Measurements from ENCODE around the gene PDE3B. TPM values are rescaled to one million over a fixed set of nuclear protein-coding genes. Genes with fewer than 3 reads are reported as not detected.
"Not testable (repeated sequence)": the region's sequence is repeated elsewhere in the genome, so short reads cannot be mapped to it uniquely, and the experiment has no call there.

The PDE3B gene
- total RNA-seq, 1 donor from 2014 or later, result 28.5 TPM

DNA sequence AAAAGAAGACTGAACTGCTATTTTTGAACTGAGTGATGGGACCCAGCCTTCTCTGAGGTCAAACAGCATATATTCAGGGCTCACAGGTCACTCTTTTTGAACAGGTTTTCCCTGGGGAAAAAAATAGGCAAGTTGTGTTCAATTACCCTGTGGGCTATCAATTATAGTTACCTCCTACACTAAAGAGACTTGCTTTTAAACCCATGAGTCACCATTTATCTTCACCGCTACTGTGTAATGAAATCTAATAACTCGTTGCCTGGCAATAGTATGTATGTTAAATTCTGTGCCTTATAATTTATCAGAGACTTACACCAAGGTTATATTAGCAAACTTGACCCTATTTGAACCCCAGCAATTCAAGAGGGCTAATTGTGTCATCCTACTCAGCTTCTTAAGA lies 149.9 kb downstream of the PDE3B start:
- no peak for ATAC-seq
- Histone ChIP-seq H3K36me3 (no peaks in the 10 kb centered on the region), H3K9me3 (no peaks in the 10 kb centered on the region), H3K27me3 (no peaks in the 10 kb centered on the region), H3K27ac (no peak overlapping the region), H3K4me3 (no peak overlapping the region), H3K4me1 (no peaks in the 10 kb centered on the region)
- intact Hi-C loops (cut with DNase I), result no loop called here
- DNase-seq, result no peak
- TF ChIP-seq, protein P1, sequence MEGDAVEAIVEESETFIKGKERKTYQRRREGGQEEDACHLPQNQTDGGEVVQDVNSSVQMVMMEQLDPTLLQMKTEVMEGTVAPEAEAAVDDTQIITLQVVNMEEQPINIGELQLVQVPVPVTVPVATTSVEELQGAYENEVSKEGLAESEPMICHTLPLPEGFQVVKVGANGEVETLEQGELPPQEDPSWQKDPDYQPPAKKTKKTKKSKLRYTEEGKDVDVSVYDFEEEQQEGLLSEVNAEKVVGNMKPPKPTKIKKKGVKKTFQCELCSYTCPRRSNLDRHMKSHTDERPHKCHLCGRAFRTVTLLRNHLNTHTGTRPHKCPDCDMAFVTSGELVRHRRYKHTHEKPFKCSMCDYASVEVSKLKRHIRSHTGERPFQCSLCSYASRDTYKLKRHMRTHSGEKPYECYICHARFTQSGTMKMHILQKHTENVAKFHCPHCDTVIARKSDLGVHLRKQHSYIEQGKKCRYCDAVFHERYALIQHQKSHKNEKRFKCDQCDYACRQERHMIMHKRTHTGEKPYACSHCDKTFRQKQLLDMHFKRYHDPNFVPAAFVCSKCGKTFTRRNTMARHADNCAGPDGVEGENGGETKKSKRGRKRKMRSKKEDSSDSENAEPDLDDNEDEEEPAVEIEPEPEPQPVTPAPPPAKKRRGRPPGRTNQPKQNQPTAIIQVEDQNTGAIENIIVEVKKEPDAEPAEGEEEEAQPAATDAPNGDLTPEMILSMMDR (IDR thresholded peaks at IDR 0.05), result no peak

DNA sequence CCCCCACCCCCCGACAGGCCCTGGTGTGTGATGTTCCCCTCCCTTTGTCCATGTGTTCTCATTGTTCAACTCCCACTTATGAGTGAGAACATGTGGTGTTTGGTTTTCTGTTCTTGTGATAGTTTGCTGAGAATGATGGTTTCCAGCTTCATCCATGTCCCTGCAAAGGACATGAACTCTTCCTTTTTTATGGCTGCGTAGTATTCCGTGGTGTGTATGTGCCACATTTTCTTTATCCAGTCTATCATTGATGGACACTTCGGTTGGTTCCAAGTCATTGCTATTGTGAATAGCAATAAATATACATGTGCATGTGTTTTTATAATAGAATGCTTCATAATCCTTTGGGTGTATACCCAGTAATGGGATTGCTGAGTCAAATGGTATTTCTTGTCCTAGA lies 152.4 kb downstream of the PDE3B start:
- H3K4me3 ChIP-seq; intact Hi-C loops (cut with DNase I); H3K27ac ChIP-seq; H3K4me1 ChIP-seq; H3K9me3 ChIP-seq; H3K36me3 ChIP-seq; H3K27me3 ChIP-seq; DNase-seq; ATAC-seq: not testable (repeated sequence)

DNA sequence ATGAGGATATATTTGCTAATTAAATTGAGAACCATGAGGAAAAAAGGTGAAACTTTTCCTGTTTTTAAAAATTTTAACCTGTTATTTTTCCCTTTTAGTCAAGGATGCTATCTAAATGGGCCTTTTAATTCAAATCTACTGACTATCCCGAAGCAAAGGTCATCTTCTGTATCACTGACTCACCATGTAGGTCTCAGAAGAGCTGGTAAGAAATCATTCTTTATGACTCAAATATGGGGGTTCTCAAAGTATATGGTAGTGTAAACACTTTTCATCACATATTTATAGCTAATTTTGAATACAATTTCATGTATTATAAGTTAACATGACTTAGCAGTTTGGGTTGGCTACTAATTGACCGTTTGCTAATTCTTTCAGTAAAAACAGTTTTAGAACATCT lies 160.2 kb downstream of the PDE3B start:
- peaks cover 9% of the 10 kb centered on the region for H3K36me3 ChIP-seq
- intact Hi-C loops (cut with DNase I), result no loop called here

DNA sequence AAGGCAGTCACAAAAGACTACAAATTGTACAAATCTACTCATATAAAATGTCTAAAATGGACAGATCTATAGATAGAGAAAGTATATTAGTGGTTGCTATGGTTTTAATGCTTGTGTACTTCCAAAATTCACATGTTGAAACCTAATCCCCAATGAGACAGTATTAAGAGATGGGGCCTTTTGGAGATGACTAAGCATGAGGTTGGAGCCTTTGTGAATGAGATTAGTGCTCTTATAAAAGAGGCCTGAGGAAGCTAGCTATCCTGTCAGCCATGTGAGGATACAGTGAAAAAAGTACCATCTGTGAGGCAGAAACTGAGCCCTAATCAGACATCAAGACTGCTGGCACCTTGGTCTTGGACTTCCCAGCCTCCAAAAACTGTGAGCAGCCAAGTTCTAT lies 165.9 kb downstream of the PDE3B start:
- no peak for DNase-seq
- H3K27me3 ChIP-seq, result no peaks in the 10 kb centered on the region
- no peaks in the 10 kb centered on the region for H3K9me3 ChIP-seq
- no peaks in the 10 kb centered on the region for H3K4me1 ChIP-seq
- intact Hi-C loops (cut with DNase I), result no loop called here
- peaks cover 4% of the 10 kb centered on the region for H3K36me3 ChIP-seq
- H3K27ac ChIP-seq, result no peak overlapping the region
- TF ChIP-seq, protein P1 (IDR thresholded peaks at IDR 0.05), result no peak
- no peak for ATAC-seq
- no peak overlapping the region for H3K4me3 ChIP-seq

More for the DNA sequence above, 160.2 kb downstream of the PDE3B start:
- no peak for ATAC-seq
- H3K27ac ChIP-seq, result no peak overlapping the region
- H3K4me3 ChIP-seq, result no peak overlapping the region
- TF ChIP-seq, protein P1 (IDR thresholded peaks at IDR 0.05), result no peak
- H3K27me3 ChIP-seq, result no peaks in the 10 kb centered on the region
- no peak for DNase-seq
- no peaks in the 10 kb centered on the region for H3K9me3 ChIP-seq
- no peaks in the 10 kb centered on the region for H3K4me1 ChIP-seq

DNA sequence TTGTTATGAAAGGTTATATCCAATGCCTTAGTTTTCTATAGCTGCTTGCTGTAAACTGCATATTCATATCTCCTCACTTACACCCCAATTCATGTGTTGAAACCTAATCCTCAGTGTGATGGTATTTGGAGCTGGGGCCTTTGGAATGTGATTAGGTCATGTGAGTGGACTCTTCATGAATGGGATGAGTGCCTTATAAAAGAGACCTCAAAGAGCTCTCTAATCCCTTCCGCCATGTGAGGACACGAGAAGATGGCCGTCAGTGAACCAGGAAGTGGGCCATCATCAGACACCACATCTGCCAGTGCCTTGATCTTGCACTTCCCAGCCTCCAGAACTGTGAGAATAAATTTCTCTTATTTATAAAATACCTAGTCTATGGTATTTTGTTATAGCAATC lies 169.2 kb downstream of the PDE3B start:
- Histone ChIP-seq H3K27me3 (no peaks in the 10 kb centered on the region), H3K4me1 (no peaks in the 10 kb centered on the region), H3K27ac (no peak overlapping the region), H3K36me3 (no peaks in the 10 kb centered on the region), H3K4me3 (no peak overlapping the region), H3K9me3 (no peaks in the 10 kb centered on the region)
- no peak for DNase-seq
- ATAC-seq, result no peak
- intact Hi-C loops (cut with DNase I), result no loop called here
- TF ChIP-seq, protein P1 (IDR thresholded peaks at IDR 0.05), result no peak

DNA sequence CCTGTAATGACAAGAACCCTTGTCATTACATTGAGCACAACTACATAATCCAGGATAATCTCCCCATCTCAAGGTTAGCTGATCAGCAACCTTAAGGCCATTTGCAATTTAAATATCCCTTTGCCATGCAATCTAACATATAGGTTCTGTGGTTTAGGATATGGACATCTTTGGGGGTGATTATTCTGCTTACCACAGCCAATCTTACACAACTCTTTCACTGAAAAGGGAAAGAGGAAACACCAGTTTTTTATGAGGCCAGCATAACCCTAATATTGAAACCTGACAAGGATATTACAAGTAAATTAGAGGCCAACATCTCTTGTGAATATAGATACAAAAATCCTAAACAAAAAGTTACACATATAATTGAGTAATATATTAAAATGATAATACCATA lies 169.9 kb downstream of the PDE3B start:
- Histone ChIP-seq H3K27me3 (no peaks in the 10 kb centered on the region), H3K36me3 (no peaks in the 10 kb centered on the region), H3K9me3 (no peaks in the 10 kb centered on the region), H3K27ac (no peak overlapping the region), H3K4me3 (no peak overlapping the region), H3K4me1 (no peaks in the 10 kb centered on the region)
- TF ChIP-seq, protein P1 (IDR thresholded peaks at IDR 0.05), result no peak
- ATAC-seq (peak; percentile 39), DNase-seq (no peak)
- intact Hi-C loops (cut with DNase I), result no loop called here

All from upper lobe of right lung (tissue), 1 donor.